IMR-90 (cell line): ENCODE measurements around the gene IPO13. TPM values are rescaled to one million over a fixed set of nuclear protein-coding genes. Genes with fewer than 3 reads are reported as not detected.

ENCODE experiments used
- ATAC-seq: fragments of 200-7000 bp; cut with Tn5 transposase; 2 replicates; pipeline ENCODE4 v1.9.1; 2020; ENCODE audit warnings: low read depth, mild to moderate bottlenecking, moderate library complexity
- BruUV-seq: library from RNA; stranded (reverse); fragments of 400-500 nt; replicated peaks from 2 replicates; lab custom pipeline; 2021; lab: Mats Ljungman, UMichigan
- CTCF ChIA-PET: fragments of 300-600 bp; formaldehyde crosslinking; extraction: SDS; loops from one replicate; lab custom pipeline; 2021; ENCODE audit warnings: antibody characterized with exemption; lab: Yijun Ruan, JAX
- POLR2A ChIA-PET: fragments of 300-600 bp; sonication (Branson Sonifier 250); formaldehyde crosslinking; loops from one replicate; lab custom pipeline; 2022; ENCODE audit warnings: antibody characterized with exemption; ENCODE audit not compliant: unreplicated experiment; lab: Charles Lee
- DNase-seq: peaks from one replicate; pipeline ENCODE4 v3.0.0; 2013
- H2AFZ ChIP-seq: replicated peaks from 2 replicates; pipeline ENCODE3; 2013; ENCODE audit warnings: low read length, mild to moderate bottlenecking; ENCODE audit not compliant: poor library complexity
- H2AK5ac ChIP-seq: 2 replicates; pipeline ENCODE4 v1.6.1; 2013; ENCODE audit warnings: low read depth, low read length, inconsistent platforms
- H2AK9ac ChIP-seq: replicated peaks from 2 replicates; pipeline ENCODE3; 2013; ENCODE audit warnings: mild to moderate bottlenecking, low read depth, low read length, moderate library complexity; ENCODE audit not compliant: poor library complexity
- H2BK120ac ChIP-seq: 2 replicates; pipeline ENCODE4 v1.6.1; 2013; ENCODE audit warnings: low read depth, low read length, inconsistent platforms
- H2BK15ac ChIP-seq: 3 replicates; pipeline ENCODE4 v1.6.1; 2013; ENCODE audit warnings: low read depth, low read length, inconsistent platforms
- H2BK20ac ChIP-seq: 2 replicates; pipeline ENCODE4 v1.6.1; 2013; ENCODE audit warnings: low read depth, mild to moderate bottlenecking, inconsistent platforms, low read length, moderate library complexity
- H2BK5ac ChIP-seq: 2 replicates; pipeline ENCODE4 v1.6.1; 2013; ENCODE audit warnings: mild to moderate bottlenecking, low read depth, low read length, inconsistent platforms; ENCODE audit not compliant: poor library complexity, severe bottlenecking
- H3K14ac ChIP-seq: replicated peaks from 2 replicates; pipeline ENCODE4 v1.6.1; 2013; ENCODE audit warnings: low read depth, low read length, inconsistent platforms
- H3K18ac ChIP-seq: 2 replicates; pipeline ENCODE4 v1.6.1; 2013; ENCODE audit warnings: low read depth, low read length, control low read depth
- H3K23ac ChIP-seq: 2 replicates; pipeline ENCODE4 v1.6.1; 2013; ENCODE audit warnings: low read depth, low read length, inconsistent platforms
- H3K27ac ChIP-seq: 2 replicates; pipeline ENCODE4 v1.5.1; 2013; ENCODE audit warnings: mild to moderate bottlenecking, control low read depth, low read length; ENCODE audit not compliant: insufficient read depth
- H3K27me3 ChIP-seq: 2 replicates; pipeline ENCODE4 v1.6.1; 2013; ENCODE audit warnings: low read length; ENCODE audit not compliant: control insufficient read depth, insufficient read depth
- H3K36me3 ChIP-seq: 2 replicates; pipeline ENCODE4 v1.6.1; 2013; ENCODE audit warnings: low read length, mixed read lengths; ENCODE audit not compliant: control insufficient read depth, insufficient read depth
- H3K4ac ChIP-seq: 2 replicates; pipeline ENCODE4 v1.6.1; 2013; ENCODE audit warnings: low read depth, low read length, inconsistent platforms
- H3K4me1 ChIP-seq: 2 replicates; pipeline ENCODE4 v1.6.1; 2013; ENCODE audit warnings: low read length, mixed read lengths; ENCODE audit not compliant: control insufficient read depth, insufficient read depth
- H3K4me2 ChIP-seq: 2 replicates; pipeline ENCODE4 v1.6.1; 2013; ENCODE audit warnings: low read depth, mild to moderate bottlenecking, control low read depth, low read length, moderate library complexity
- H3K4me3 ChIP-seq: 2 replicates; pipeline ENCODE4 v1.5.1; 2013; ENCODE audit warnings: low read depth, mild to moderate bottlenecking, control low read depth, low read length, moderate library complexity; ENCODE audit not compliant: insufficient read depth
- H3K56ac ChIP-seq: 2 replicates; pipeline ENCODE4 v1.6.1; 2013; ENCODE audit warnings: low read length, inconsistent platforms; ENCODE audit not compliant: insufficient read depth; ENCODE audit errors: extremely low read depth
- H3K79me1 ChIP-seq, 2 experiments: 2 replicates each; pipeline ENCODE4 v1.6.1; 2013; ENCODE audit warnings: low read length in 2 of 2, inconsistent platforms in 1 of 2, low read depth in 1 of 2
- H3K9ac ChIP-seq: 2 replicates; pipeline ENCODE4 v1.6.1; 2013; ENCODE audit warnings: low read depth, low read length, control low read depth
- H3K9me1 ChIP-seq: 2 replicates; pipeline ENCODE4 v1.6.1; 2013; ENCODE audit warnings: low read length, inconsistent platforms; ENCODE audit not compliant: insufficient read depth
- H3K9me3 ChIP-seq: 2 replicates; pipeline ENCODE4 v1.6.1; 2013; ENCODE audit warnings: low read length; ENCODE audit not compliant: control insufficient read depth, insufficient read depth
- H4K20me1 ChIP-seq: 2 replicates; pipeline ENCODE4 v1.6.1; 2013; ENCODE audit warnings: low read length, inconsistent platforms; ENCODE audit not compliant: insufficient read depth
- H4K5ac ChIP-seq: 2 replicates; pipeline ENCODE4 v1.6.1; 2013; ENCODE audit warnings: mild to moderate bottlenecking, low read depth, low read length, control low read depth
- H4K8ac ChIP-seq, 2 experiments: 2 replicates each; pipeline ENCODE4 v1.6.1; 2013; ENCODE audit warnings: low read depth in 2 of 2, low read length in 2 of 2, control low read depth in 1 of 2, inconsistent platforms in 1 of 2
- H4K91ac ChIP-seq: 2 replicates; pipeline ENCODE4 v1.6.1; 2013; ENCODE audit warnings: low read depth, low read length, inconsistent platforms; ENCODE audit not compliant: insufficient read depth
- BHLHE40 ChIP-seq: fragments of 150-350 bp; IDR thresholded peaks from 2 replicates; pipeline ENCODE4 v1.6.1; 2016; ENCODE audit warnings: mild to moderate bottlenecking, low read depth, low read length
- CEBPB ChIP-seq: IDR thresholded peaks from 2 replicates; pipeline ENCODE4 v1.6.1; 2012; ENCODE audit warnings: low read depth, low read length, improper control_type of control experiment
- CHD1 ChIP-seq: IDR thresholded peaks from 2 replicates; pipeline ENCODE4 v1.6.1; 2012; ENCODE audit warnings: low read depth, low read length, improper control_type of control experiment
- FOS ChIP-seq: fragments of 150-350 bp; IDR thresholded peaks from 2 replicates; pipeline ENCODE4 v1.6.1; 2016; ENCODE audit warnings: low read depth, low read length
- MAFK ChIP-seq: IDR thresholded peaks from 2 replicates; pipeline ENCODE4 v1.6.1; 2012; ENCODE audit warnings: low read depth, low read length, improper control_type of control experiment
- MAZ ChIP-seq: IDR thresholded peaks from 2 replicates; pipeline ENCODE4 v1.6.1; 2012; ENCODE audit warnings: low read depth, mild to moderate bottlenecking, low read length, improper control_type of control experiment, moderate library complexity, borderline replicate concordance
- MXI1 ChIP-seq: IDR thresholded peaks from 2 replicates; pipeline ENCODE4 v1.6.1; 2012; ENCODE audit warnings: low read depth, mild to moderate bottlenecking, low read length, moderate library complexity, borderline replicate concordance
- NFE2L2 ChIP-seq: fragments of 150-350 bp; IDR thresholded peaks from 2 replicates; pipeline ENCODE4 v1.6.1; 2016; ENCODE audit warnings: low read depth, mild to moderate bottlenecking, low read length
- POLR2A ChIP-seq: IDR thresholded peaks from 2 replicates; pipeline ENCODE4 v1.6.1; 2012; ENCODE audit warnings: mild to moderate bottlenecking, low read depth, low read length
- RAD21 ChIP-seq: IDR thresholded peaks from 2 replicates; pipeline ENCODE4 v1.6.1; 2012; ENCODE audit warnings: low read length, improper control_type of control experiment
- RCOR1 ChIP-seq: IDR thresholded peaks from 2 replicates; pipeline ENCODE4 v1.6.1; 2012; ENCODE audit warnings: mild to moderate bottlenecking, low read length, improper control_type of control experiment; ENCODE audit not compliant: insufficient replicate concordance
- RFX5 ChIP-seq: IDR thresholded peaks from 2 replicates; pipeline ENCODE4 v1.8.0; 2012; ENCODE audit warnings: low read depth, mild to moderate bottlenecking, low read length, moderate library complexity
- SMC3 ChIP-seq: fragments of 150-350 bp; IDR thresholded peaks from 2 replicates; pipeline ENCODE4 v1.6.1; 2016; ENCODE audit warnings: low read depth, mild to moderate bottlenecking, antibody characterized with exemption, low read length, moderate library complexity
- USF2 ChIP-seq: fragments of 150-350 bp; IDR thresholded peaks from 2 replicates; pipeline ENCODE4 v1.6.1; 2017; ENCODE audit warnings: mild to moderate bottlenecking, antibody characterized with exemption, low read length, low read depth
- WGBS, 2 experiments: methylation state at CpG; one replicate each; pipeline versions ENCODE4 v1.1.5 to v1.1.7; 2013; ENCODE audit warnings: missing lambda C conversion rate in 2 of 2; ENCODE audit not compliant: insufficient read length in 1 of 2; ENCODE audit errors: extremely low coverage in 2 of 2; 5-methylcytosine and 5-hydroxymethylcytosine counted together
- dilution Hi-C: fragments of 300-500 bp; cut with HindIII; formaldehyde crosslinking; loops from one replicate; pipeline ENCODE4 v1.14.3; 2018; ENCODE audit warnings: low sequenced_read_pairs; ENCODE audit not compliant: unreplicated experiment
- in situ Hi-C: fragments of 300-500 bp; cut with MboI; formaldehyde crosslinking; loops from 3 replicates; pipeline ENCODE4 v1.14.3; 2019; ENCODE audit warnings: low sequenced_read_pairs, inconsistent platforms, mixed read lengths
- intact Hi-C: fragments of 100-400 bp; cut with micrococcal nuclease; formaldehyde crosslinking; loops from 2 replicates; pipeline ENCODE4 v1.10.0; 2022
- polyA plus RNA-seq, 3 experiments: library from polyadenylated mRNA; depleted of rRNA; stranded (reverse); fragments of >200 nt; gene quantifications; 2 replicates each; pipeline ENCODE4 v1.2.3, GENCODE V29; 2012; ENCODE audit warnings: low replicate concordance in 1 of 3
- total RNA-seq: library from RNA; depleted of rRNA; stranded (reverse); fragments of >200 nt; gene quantifications from 2 replicates; pipeline ENCODE4 v1.2.3, GENCODE V29; 2012
- TF ChIP-seq, protein P1 (sequence below): conservative IDR thresholded peaks from 2 replicates; pipeline ENCODE4 v1.5.1; 2012; ENCODE audit warnings: mild to moderate bottlenecking, low read depth, low read length, improper control_type of control experiment

The IPO13 gene
- total and polyA plus RNA-seq, 2 of the 4 experiments (the other 2 are of a cell fraction) = 15.2 to 18.7 TPM

DNA sequence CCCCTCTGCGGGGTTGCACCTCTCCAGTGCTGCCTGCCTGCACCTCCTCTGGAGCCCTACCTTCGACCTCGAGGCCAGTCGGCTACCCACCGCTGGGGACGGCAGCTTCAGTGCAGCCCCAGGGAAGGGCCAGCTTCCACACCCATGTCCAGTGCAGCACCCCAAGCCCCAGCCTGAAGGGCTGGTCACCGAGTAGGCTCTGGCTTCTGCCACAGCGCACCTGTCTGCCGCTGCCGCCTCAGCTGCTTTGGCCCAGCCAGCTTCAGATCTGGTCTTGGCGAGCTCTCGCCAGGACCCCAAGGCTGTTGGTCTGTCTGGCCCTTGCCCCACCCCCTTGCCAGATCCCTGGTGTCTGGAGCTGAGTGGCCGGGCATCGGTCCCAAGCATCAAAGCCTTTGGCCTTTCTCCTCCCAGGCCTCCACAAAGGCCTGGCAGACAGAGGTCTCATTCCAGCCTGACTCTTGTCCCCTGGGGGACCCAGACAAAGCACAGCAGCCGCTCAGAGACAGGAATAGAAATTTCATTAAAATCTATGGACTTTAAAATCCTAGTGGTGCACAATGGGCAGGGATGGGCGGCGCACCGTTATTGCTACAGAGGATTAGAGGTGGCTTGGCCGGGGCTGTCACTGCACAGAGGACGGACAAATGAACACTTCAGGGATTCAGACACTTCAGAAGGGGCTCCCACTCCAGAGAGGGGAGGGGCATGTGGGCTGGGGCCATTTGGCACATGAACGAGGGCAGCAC, 49.4 kb downstream of the IPO13 start:
- dilution Hi-C loops (no loop called here), intact Hi-C loops (no loop called here), in situ Hi-C loops (no loop called here)
- Histone ChIP-seq H3K4me3 (no peak overlapping the region), H2BK120ac (no peak overlapping the region), H2BK5ac (no peak overlapping the region), H2BK20ac (no peak overlapping the region), H3K14ac (no peak overlapping the region), H2AK9ac (no peak overlapping the region), H4K91ac (no peak overlapping the region), H4K5ac (no peak overlapping the region), H3K27ac (no peak overlapping the region), H3K56ac (no peak overlapping the region), H3K18ac (no peak overlapping the region), H3K4ac (no peak overlapping the region), H3K9ac (no peak overlapping the region), H3K36me3 (peaks cover 16% of the 10 kb centered on the region; the same call in 1 of the 2 replicates), H3K27me3 (no peaks in the 10 kb centered on the region), H3K23ac (no peak overlapping the region), H2AK5ac (no peak overlapping the region), H3K9me3 (no peaks in the 10 kb centered on the region), H4K8ac (no peak overlapping the region), H3K4me2 (no peak overlapping the region), H3K79me1 (no peaks in the 10 kb centered on the region), H4K20me1 (no peaks in the 10 kb centered on the region), H2AFZ (no peak overlapping the region), H3K9me1 (no peaks in the 10 kb centered on the region), H2BK15ac (no peak overlapping the region), H3K4me1 (0 out of 2 replicates have a peak, but pooled peaks cover 3% of the 10 kb centered on the region)
- ChIA-PET POLR2A (no interaction called here), CTCF (interaction anchor here (1.4 kb wide), 1 partner anchor 10 kb away, joined by 5 read pairs; no protein-coding TSS in a partner anchor)
- DNase-seq (no peak), ATAC-seq (no peak)
- no TSS peak for BruUV-seq
- 94% methylated on average over 8 of the region's 21 CpGs; no CpG with 5 or more reads in 1 of the 2 experiments for WGBS, 2 experiments
- TF ChIP-seq POLR2A = no peak
- no peak for TF ChIP-seq MAZ
- no peak for TF ChIP-seq BHLHE40
- no peak for TF ChIP-seq FOS
- TF ChIP-seq SMC3 = no peak
- no peak for TF ChIP-seq CHD1
- no peak for TF ChIP-seq RCOR1
- TF ChIP-seq RAD21 = no peak
- TF ChIP-seq MAFK = no peak
- TF ChIP-seq, protein P1, sequence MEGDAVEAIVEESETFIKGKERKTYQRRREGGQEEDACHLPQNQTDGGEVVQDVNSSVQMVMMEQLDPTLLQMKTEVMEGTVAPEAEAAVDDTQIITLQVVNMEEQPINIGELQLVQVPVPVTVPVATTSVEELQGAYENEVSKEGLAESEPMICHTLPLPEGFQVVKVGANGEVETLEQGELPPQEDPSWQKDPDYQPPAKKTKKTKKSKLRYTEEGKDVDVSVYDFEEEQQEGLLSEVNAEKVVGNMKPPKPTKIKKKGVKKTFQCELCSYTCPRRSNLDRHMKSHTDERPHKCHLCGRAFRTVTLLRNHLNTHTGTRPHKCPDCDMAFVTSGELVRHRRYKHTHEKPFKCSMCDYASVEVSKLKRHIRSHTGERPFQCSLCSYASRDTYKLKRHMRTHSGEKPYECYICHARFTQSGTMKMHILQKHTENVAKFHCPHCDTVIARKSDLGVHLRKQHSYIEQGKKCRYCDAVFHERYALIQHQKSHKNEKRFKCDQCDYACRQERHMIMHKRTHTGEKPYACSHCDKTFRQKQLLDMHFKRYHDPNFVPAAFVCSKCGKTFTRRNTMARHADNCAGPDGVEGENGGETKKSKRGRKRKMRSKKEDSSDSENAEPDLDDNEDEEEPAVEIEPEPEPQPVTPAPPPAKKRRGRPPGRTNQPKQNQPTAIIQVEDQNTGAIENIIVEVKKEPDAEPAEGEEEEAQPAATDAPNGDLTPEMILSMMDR = no peak
- TF ChIP-seq CEBPB = no peak
- TF ChIP-seq USF2 = no peak
- TF ChIP-seq MXI1 = no peak
- no peak for TF ChIP-seq RFX5
- TF ChIP-seq NFE2L2 = no peak
